GM12873 (cell line): Measurements from ENCODE around the gene EAF1.

Experiments
- TF ChIP-seq, protein P1 (sequence below): IDR thresholded peaks from 2 replicates; pipeline ENCODE4 v1.5.1; 2012; ENCODE audit warnings: low read depth, mild to moderate bottlenecking, moderate library complexity, low read length, control low read depth; ENCODE audit not compliant: insufficient read depth; ENCODE audit errors: missing control alignments

EAF1 gene

DNA sequence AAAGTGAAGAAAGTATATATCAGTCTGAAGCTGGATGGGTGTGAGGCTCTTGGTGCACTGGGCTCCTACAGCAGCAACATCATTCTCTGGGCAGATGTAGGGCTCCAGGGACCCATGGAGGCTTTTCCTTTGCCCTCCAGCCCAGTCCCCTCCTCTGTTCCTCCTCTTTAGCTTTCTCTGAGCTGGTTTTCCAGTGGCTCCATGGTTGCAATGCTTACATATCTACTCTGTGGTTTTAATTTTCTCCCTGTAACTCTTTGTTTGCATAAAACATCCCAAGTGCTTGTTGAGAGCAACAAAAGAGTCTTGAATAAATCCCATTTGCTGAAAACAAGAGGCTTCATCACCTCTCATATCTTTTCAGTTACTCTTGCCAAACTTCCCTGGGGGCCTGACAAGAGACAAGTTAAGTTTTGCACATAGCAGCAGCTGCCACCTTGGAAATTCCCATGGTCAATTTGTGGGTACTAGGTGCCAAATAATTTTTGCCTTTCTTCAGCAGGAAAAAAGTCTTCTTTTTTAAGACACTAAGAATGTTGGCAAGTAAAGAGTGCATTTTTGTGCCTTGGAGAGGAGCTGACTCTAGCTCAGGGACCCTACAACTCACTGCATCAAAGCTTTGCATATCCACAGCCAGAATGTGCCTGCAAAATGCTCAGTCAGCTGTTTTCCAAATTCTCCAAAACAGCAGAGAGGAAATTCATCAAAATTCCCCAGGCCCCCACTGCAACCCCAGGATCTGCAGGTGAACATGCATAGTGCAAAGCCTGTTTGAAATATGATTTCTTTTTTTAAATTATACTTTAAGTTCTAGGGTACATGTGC lies 52.2 kb downstream of the EAF1 start:
- TF ChIP-seq, protein P1, sequence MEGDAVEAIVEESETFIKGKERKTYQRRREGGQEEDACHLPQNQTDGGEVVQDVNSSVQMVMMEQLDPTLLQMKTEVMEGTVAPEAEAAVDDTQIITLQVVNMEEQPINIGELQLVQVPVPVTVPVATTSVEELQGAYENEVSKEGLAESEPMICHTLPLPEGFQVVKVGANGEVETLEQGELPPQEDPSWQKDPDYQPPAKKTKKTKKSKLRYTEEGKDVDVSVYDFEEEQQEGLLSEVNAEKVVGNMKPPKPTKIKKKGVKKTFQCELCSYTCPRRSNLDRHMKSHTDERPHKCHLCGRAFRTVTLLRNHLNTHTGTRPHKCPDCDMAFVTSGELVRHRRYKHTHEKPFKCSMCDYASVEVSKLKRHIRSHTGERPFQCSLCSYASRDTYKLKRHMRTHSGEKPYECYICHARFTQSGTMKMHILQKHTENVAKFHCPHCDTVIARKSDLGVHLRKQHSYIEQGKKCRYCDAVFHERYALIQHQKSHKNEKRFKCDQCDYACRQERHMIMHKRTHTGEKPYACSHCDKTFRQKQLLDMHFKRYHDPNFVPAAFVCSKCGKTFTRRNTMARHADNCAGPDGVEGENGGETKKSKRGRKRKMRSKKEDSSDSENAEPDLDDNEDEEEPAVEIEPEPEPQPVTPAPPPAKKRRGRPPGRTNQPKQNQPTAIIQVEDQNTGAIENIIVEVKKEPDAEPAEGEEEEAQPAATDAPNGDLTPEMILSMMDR, result no peak

DNA sequence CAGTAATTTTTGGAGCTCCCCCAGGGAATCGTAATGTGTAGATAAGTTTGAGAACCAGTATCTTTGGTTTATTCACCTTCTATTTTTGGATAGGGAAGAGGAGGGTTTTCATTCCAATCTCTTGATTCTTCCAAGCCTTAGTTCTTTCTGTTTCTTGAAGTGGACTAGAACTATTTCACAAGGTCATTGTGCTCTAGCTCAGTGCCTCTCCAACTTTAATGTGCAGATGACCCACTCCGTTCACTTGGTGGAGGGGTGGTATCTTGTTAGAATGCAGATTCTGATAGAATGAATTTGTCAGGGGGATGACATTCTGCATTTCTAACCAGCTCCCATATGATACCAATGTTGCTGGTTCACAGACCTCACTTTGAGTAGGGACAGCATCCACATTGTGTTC lies 58.6 kb downstream of the EAF1 start:
- TF ChIP-seq, protein P1, result no peak

DNA sequence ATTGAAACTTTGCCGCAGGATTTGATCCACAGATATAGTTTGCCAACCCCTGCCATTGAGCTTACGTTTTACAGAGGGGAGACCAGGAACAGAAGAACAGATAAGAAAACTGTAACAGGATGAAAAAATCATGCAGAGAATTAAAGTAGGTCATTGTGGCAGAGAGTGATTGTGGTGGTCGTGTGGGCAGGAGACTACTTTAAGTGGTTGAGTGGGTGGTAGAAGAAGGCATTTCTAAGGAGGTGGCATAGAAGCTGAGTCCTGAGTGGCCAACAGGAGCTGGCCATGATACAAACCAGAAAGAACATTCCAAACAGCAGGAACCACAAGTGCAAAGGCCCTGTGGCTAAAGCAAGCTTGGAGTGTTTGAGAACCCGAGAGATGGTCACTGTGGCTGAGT lies 59.6 kb downstream of the EAF1 start:
- TF ChIP-seq, protein P1, result no peak

DNA sequence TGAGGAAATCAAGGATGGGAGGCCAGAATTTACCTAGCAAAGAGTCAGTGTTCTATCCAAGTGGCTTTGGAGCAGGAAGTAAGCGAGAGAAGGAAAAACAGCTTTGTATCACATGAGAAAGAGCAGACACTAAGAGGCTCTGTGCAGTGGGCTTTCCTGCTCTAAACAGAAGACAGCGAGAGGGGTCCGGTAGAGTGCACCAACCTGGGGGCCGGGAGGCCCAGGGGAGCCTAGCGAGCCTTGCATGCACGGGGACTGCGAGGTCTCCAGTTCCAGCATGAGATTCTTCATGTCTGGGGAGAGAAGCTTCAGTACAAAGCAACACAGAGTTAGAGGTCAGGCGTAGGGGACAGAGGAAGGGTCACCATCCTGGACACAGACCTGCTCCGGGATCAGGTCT lies 60.6 kb downstream of the EAF1 start:
- TF ChIP-seq, protein P1, result no peak

DNA sequence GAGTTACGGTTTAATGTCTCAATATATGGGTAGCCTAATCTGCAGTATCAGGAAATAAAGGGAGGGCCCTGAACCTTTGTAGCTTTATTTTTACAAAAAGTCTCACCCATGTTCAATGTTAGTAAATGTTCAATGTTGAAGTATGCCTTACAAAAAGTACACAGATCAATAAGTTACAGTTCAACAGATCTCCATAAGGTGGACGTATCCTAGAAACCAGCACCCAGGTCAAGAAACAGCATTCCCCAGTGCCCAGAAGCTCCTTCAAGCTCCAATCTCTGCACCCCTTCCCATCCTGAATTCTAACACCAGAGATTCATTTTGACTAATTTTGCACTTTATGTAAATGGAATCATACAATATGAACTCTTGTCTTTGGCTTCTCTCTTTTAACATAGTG lies 62.8 kb downstream of the EAF1 start:
- TF ChIP-seq, protein P1, result no peak

DNA sequence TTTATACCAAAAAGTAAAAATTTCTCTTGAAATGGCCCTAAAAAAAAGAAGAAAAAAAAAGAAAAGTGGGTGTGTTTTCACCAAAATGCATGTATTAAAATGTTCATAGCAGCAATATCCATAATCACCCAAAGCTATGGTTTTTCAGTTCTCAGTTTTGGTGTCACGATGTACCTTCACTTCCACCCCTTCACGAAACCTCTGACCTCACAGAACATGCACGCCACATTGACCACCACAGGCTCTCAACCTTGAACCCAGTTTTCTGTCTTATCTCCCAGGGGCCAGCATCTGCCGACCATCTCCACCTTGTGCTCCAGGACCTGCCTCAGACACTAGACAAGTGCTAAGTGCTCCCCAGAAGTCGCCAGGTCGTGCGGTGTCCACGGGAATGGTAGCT lies 63.7 kb downstream of the EAF1 start:
- TF ChIP-seq, protein P1, result no peak
